T47D (cell line): ENCODE results near the gene NEK7.
"Not testable (repeated sequence)": the region's sequence is repeated elsewhere in the genome, so short reads cannot be mapped to it uniquely, and the experiment has no call there.

Experiments
- DNase-seq, 2 experiments: peaks; one replicate each; pipeline versions ENCODE4 v3.0.0 to v3.0.0-alpha.2; 2011 to 2012; ENCODE audit warnings: low read depth in 1 of 2, low spot score in 1 of 2
- JUND ChIP-seq: IDR thresholded peaks from 2 replicates; pipeline ENCODE4 v1.6.1; 2012; ENCODE audit warnings: low read depth
- in situ Hi-C: cut with HindIII; loops from 2 replicates; pipeline ENCODE4 v1.10.0; 2016; ENCODE audit warnings: low sequenced_read_pairs, low pct_unique_long_range_greater_than_20kb

Gene NEK7

DNA sequence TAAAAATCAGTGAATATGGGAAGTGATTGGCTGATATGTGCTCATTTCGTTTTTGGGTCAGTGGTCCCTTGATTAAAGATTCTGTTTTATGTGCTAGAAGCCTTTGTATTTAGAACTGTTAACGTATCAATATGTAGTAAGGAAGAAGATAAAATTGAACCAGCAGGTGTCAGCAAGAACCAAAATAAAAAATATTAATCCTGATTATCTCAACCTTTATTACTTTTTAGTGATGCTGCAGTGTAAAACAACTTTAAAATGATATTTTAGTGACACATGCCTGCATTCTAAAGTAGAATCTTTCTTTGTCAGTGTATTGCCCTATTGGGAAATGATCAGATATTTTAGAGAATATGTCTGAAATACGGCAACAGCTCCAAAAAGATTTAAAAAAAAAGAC is 49.5 kb downstream of the NEK7 start:
- no peak for DNase-seq
- in situ Hi-C loops: no loop called here
- TF ChIP-seq JUND: no peak

DNA sequence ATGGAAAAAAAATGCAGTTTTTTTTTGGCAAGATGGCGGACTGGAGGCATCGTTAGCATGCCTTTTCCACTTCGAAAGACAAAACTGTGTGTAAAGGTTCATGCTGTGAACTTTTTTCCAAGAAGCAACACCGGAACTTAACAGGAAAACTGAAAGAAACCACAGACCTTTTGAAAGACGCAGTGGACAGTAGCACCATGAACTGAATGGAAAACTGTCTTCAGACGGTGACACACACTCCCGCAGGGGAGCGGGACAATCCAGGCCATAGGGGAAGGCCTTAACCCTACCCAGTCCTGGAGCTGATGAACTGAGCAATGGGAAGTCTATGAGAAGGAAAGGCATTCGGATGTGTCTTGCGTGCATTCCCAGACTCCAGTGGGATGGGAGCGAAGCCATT is 54.9 kb downstream of the NEK7 start:
- in situ Hi-C loops: no loop called here
- DNase-seq: no peak
- TF ChIP-seq JUND: no peak

DNA sequence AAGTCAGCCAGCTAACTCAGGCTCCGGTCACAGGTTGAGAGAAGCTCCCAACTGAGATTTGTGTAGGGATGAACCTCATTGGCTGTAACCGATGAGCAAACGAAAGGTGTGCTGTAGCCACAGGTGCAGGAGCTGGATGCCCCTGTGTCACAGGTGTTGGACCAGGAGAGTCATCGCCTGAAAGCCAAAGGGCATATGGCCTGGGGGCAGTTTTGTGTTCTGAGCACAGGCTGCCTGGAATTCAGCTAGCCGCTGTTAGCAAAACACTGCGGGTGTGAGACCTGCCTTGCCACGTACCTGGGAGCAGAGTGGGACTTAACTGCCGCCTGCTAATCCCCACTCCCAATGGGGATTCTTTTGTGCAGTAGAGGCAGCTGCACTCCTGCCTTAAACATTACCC is 55.3 kb downstream of the NEK7 start:
- no peak for TF ChIP-seq JUND
- DNase-seq: no peak
- in situ Hi-C loops: no loop called here

DNA sequence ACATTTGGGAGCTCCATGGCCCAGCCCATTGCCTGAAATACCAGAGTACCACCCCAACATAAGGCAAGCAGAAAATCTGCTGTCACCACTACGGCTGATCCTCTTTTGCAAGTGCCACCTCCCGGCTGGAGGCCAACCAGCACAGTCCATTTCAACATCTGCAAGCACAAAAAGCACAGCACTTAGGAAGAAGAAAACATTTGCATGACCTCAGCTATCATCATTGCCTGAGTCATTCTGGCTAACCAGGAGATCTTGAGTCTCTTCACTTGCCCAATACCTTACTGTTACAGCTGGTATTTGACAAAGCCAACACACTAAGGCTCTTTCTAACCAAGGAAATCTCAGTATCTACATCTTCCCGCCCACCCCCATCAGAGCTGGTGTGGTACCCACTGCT is 55.9 kb downstream of the NEK7 start:
- TF ChIP-seq JUND: no peak
- in situ Hi-C loops: no loop called here
- DNase-seq: no peak

DNA sequence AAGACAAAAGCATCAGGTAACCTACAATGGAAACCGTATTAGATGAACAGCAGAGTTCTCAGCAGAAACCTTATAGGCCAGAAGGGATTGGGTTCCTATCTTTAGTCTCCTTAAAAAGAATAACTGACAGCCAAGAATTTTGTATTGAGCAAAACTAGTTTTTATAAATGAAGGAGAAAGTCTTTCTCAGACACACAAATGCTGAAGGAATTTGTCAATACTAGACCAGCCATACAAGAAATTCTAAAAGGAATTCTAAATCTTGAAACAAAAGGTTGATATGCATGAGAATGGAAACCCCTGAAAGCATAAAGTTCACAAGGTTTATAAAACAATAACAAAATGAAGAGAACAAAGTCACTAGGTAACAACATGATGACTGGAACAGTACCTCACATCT is 58.1 kb downstream of the NEK7 start:
- DNase-seq: no peak
- TF ChIP-seq JUND: no peak
- in situ Hi-C loops: no loop called here

DNA sequence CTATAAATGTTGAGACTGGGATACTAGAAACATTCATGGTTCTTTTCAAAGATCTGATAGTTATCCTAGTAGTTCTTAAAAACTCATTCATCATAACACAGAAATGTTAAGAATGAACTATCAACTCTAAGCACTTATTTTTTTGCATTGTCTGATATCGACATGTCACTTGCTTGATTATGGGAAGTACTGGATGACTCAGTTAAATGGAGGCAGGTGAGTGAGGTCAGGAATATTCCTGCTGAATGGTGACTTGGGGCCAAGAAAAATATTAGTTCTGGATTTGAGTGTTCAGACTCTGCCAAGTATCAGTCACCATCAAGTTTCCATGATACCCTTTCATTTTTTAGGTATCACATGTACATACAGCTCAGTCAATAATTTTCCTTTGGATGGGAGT is 63.6 kb downstream of the NEK7 start:
- DNase-seq: no peak
- in situ Hi-C loops: no loop called here
- no peak for TF ChIP-seq JUND

DNA sequence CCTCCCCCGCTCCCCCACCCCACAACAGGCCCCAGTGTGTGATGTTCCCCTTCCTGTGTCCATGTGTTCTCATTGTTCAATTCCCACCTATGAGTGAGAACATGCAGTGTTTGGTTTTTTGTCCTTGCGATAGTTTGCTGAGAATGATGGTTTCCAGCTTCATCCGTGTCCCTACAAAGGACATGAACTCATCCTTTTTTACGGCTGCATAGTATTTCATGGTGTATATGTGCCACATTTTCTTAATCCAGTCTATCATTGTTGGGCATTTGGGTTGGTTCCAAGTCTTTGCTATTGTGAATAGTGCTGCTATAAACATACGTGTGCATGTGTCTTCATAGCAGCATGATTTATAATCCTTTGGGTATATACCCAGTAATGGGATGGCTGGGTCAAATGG is 70.2 kb downstream of the NEK7 start:
- in situ Hi-C loops, DNase-seq: not testable (repeated sequence)

DNA sequence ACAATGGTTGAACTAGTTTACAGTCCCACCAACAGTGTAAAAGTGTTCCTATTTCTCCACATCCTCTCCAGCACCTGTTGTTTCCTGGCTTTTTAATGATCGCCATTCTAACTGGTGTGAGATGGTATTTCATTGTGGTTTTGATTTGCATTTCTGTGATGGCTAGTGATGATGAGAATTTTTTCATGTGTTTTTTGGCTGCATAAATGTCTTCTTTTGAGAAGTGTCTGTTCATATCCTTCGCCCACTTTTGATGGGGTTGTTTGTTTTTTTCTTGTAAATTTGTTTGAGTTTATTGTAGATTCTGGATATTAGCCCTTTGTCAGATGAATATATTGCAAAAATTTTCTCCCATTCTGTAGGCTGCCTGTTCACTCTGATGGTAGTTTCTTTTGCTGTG is 70.7 kb downstream of the NEK7 start:
- in situ Hi-C loops: not testable (repeated sequence)

DNA sequence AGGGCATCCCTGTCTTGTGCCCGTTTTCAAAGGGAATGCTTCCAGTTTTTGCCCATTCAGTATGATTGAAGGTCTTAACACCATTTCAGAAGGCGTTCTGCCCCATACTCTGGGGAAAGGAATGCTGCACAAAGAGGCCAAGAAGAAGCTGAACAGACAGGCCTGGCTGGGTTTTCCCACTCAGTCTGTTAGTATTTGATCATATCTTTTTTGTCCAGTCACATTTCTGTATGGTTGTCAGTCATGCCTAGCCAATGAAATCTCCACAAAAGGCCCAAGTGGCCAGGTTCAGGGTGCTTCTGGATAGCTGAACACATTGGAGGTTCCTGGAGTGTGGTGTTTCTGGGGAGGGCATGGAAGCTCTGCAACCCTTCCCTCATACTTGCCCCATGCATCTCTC is 72.1 kb downstream of the NEK7 start:
- peak; percentile 46; the same call in 1 of the 2 replicates for TF ChIP-seq JUND
- DNase-seq: peak; percentile 51 to 97
- in situ Hi-C loops: no loop called here

More for the DNA sequence above, 70.7 kb downstream of the NEK7 start:
- DNase-seq: not testable (repeated sequence)

DNA sequence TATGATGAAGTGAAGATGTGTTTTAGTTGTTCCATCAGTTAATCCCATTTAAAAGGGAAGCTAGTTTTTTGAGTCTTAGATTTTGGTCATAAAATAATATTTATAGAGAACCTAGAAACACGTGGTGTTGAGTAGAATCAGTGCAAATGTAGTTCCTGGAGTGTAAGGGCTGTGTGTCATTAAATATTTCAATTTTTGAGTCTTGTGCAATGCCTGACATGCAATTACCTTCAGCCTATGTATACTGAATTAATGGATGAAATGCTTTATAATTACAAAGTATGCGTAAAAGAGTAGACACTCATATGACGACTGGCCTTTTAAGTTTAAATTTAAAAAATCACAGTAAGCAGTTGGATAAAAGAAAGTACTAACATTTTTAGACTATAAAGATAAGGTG is 75.0 kb downstream of the NEK7 start:
- DNase-seq: no peak
- TF ChIP-seq JUND: no peak
- in situ Hi-C loops: no loop called here

DNA sequence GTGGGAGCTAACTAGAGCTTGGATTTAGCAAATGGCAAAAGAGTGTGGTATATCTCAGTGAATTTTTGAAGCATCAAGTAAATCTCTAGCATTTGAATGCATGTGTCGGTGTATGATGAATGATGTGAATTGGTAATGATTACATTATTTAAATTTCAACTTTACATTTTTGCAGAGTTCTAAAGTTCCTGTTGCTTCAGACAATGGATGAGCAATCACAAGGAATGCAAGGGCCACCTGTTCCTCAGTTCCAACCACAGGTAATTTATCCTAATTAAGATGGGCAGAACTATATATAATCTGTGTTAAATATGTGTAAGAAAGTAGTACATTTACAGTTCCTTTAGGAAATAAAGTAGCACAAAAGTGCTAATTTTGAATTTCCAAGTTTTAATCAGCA is 75.6 kb downstream of the NEK7 start:
- no peak for DNase-seq
- no peak for TF ChIP-seq JUND
- in situ Hi-C loops: no loop called here

DNA sequence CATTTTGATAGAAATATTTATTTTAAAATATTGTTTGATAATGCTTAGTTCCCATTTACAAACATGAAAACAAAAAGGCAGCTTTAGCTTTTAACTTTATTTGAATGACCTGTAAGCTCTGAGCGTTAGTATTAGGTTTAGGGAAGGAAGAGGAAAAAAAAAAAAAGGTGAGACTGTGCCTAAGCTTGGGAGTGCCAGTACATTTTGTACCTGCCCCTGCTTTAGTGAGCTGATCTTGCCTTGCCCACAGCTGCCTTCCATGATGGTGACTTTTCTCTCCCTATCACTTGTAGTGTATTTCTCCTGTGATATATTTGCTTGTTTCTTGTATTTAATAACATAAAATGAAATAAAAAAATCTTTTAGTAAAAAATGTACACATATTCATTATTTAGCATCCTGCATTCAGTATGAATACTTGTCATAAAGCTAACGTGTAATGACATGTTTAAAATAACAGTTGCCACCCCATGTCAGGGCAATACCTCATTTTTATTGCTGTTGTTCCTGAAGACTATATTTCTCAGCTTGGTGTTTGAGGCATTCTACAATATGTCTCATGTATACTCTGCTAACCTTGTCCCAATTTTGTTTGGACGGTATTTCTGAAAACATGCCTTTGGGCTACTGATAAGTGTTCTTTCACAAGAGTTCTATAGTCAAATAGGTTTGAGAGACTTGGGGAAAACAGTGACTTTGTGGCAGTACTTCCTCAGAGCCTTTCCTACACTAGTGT is 76.3 kb downstream of the NEK7 start:
- DNase-seq: no peak
- in situ Hi-C loops: no loop called here
- no peak for TF ChIP-seq JUND

DNA sequence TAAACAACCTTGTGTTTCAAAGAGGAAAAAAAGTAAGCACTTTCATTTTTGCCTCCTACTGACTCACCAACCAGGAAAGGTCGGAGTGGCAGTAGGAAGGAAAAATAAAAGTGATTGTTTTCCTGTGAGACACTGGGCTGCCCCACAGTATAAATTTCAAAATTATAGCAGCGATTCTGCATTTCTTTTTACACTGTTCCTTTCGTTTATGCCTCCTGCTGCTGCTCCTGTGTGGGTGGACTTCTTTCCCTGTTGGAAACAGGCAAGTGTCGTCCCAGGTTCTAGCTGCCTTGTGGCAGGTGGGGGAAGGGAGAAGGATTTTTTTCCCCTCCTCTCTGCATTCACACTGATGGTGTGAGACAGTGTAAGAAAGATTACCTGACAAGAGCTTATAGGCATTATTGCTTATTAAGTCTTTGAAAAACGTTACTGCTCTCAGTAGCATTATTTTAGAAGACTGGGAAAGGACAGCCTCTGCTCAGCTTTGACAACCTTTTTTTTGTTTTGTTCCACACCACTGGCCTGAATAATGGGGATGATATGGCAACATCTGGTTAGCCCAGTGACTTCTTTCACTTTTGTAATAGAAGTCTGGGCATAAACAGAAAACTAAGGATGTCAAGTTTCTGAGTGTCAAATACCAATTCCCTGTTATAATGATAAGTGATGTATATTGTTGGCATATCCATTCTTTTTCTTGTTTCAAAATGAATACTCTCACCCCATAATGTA is 77.9 kb downstream of the NEK7 start:
- in situ Hi-C loops: no loop called here
- DNase-seq: peak in 1 of 2 experiments; percentile 44
- no peak for TF ChIP-seq JUND
